ENCODE measurements around the gene CCDC43.

The CCDC43 gene

GRCh38 chr17:44627513-44628242 lies 61.9 kb downstream of the CCDC43 start:
- no peak for DNase-seq (ENCODE audit: low read depth in 3 of 3, low spot score in 1 of 3)
